TTC549 (cell line): ENCODE data around the gene RHOT1.
"Not testable (repeated sequence)": the region's sequence is repeated elsewhere in the genome, so short reads cannot be mapped to it uniquely, and the experiment has no call there.

ENCODE experiments used
- FAIRE-seq: peaks from 2 replicates; lab custom pipeline; 2012; peaks lifted over from hg19 to GRCh38; lab: Jason Lieb, UNC

Gene RHOT1

GRCh38 chr17:32124985-32125847 lies 17.1 kb upstream of the RHOT1 start:
- no peak for FAIRE-seq

- FAIRE-seq: no peak
Measured at GRCh38 chr17:32125848-32126153, 16.5 kb upstream of the RHOT1 start.

GRCh38 chr17:32126325-32126724 lies 16.0 kb upstream of the RHOT1 start:
- FAIRE-seq: no peak

GRCh38 chr17:32126746-32127145 lies 15.6 kb upstream of the RHOT1 start:
- FAIRE-seq: no peak

DNA sequence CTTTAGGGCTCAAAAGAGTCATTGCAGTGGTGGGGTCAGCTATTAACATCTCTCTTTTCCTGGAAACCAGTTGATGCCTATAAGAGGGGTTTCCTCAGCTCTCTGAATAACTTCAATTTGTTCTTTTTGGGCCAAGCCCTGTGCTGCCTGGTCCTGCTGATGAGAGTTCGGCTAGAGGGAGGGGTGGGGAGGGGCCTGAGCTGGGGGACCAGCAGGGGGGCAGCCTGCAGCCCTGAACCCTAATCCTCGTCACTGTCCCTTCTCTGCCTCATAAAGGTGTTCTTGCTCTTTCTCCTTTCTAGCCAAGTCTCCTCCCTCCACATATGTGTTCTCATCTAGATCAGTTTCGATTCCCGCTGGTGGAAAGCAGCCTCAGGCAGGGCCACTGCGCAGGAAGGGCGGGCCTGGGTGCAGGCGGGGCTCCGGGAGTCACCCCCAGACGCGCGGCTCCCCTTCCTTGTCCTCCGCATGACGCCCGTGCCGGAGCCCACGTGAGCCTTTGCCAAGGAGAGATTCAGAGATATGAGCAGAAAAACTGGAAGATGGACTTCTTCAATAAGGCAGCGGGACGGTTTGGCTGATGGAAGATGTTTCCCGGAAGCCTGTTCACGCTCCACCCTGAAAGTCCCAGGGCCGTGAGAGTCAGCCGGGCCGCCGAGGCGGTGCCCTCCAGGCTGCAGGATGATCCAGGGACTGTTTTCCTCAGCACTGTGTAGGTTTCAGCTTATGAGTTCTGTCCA lies 15.0 kb upstream of the RHOT1 start:
- no peak for FAIRE-seq

DNA sequence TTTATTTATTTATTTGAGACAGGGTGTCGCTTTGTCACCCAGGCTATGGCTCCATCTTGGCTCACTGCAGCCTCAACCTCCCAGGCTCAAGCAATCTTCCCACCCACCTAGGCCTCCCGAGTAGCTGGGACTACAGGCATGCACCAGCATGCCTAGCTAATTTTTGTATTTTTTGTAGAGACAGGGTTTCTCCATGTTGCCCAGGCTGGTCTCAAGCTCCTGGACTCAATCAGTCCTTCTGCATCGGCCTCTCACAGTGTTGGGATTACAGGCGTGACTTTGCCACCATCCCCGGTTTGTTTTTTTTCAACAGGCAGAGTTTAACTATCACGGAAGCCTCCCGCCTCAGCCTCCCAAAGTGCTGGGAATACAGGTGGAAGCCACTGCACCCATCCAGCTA lies 13.8 kb upstream of the RHOT1 start:
- FAIRE-seq: not testable (repeated sequence)

- FAIRE-seq: not testable (repeated sequence)
Measured at GRCh38 chr17:32135497-32136117, 6.7 kb upstream of the RHOT1 start.

DNA sequence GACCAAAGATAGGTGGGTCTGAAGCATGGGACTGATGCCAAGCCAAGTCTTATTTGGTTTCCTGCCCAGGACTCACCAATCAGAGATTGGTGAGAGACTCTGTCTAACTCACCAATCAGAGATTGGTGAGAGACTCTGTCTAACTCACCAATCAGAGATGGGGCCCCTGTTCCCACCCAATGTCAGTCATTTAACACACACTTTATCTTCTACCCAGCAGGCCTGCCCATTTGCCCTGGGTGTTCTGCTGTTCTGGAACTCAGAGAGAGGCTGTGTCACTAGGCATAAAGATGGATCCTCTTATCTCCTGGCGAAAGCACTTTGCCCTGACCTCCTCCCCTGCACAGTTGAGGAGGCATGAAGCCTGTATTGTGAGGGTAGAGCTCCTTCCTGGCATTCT lies 5.4 kb upstream of the RHOT1 start:
- no peak for FAIRE-seq

DNA sequence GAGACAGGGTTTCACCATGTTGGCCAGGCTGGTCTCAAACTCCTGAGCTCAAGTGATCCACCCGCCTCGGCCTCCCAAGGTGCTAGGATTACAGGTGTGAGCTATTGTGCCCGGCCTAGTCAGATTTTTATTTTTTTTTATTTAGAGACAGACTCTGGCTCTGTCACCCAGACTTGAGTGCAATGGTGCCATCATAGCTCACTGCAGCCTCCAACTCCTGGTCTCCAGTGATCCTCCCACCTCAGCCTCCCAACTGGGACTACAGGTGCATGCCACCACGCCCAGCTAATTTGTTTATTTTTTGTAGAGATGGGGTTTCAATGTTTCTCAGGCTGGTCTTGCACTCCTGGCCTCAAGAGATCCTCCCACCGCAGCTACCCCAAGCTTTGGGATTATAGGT lies 2.8 kb upstream of the RHOT1 start:
- not testable (repeated sequence) for FAIRE-seq

DNA sequence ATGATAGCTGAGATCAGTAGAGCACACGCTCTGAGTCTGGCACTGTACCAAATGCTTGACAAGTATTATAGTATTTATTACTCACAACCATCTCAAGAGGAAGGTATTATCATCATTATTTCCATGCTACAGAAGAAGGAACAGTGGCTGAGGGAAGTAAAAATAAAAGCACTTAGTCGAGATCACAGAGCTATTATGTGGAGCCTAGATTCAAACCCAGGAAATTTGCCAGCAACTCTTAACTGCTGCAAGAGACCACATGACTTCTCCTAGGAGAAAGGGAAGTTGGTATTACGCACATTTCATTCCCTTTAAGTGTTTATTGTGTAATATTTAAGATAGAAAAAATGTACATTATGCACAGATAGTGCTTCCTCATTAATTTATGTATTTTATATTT lies 1.0 kb upstream of the RHOT1 start:
- no peak for FAIRE-seq

GRCh38 chr17:32141679-32142037 lies 644 bp upstream of the RHOT1 start:
- FAIRE-seq: no peak

DNA sequence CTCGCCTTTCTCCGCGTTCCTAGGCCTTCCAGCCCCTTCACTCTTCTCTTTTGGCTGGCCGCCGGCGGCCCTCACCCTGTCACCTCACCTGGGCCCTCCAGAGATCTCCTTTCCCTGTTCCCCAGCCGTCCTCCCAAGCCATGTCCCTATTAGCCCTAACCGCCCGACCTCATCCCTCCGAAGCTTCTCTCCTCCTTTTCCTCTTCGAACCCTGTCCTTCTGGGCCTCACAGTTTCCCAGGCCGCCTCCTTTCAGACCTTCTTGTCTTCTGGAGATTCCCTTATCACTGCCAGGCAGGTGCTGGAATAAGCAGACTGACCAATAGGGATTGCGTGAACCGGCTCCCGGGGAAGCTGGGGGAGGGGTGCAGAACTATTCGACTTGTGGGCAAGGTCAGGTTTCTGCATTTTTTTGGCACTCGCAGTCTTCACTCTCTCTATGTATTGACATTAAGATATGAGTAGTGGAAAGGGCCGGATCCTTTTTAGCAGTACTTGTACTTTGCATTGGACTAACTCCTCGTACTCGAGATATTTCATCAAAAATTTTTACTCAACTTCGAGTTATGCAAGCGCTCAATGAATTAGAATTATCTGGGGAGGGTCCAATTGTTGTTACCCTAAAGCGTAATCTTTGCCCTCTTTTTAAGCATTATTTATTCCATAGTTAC lies 690 bp downstream of the RHOT1 start:
- no peak for FAIRE-seq

GRCh38 chr17:32143527-32143870 lies 1.2 kb downstream of the RHOT1 start:
- FAIRE-seq: no peak

- not testable (repeated sequence) for FAIRE-seq
Measured at GRCh38 chr17:32144442-32144841, 2.1 kb downstream of the RHOT1 start.

GRCh38 chr17:32148351-32148750 lies 6.0 kb downstream of the RHOT1 start:
- no peak for FAIRE-seq

DNA sequence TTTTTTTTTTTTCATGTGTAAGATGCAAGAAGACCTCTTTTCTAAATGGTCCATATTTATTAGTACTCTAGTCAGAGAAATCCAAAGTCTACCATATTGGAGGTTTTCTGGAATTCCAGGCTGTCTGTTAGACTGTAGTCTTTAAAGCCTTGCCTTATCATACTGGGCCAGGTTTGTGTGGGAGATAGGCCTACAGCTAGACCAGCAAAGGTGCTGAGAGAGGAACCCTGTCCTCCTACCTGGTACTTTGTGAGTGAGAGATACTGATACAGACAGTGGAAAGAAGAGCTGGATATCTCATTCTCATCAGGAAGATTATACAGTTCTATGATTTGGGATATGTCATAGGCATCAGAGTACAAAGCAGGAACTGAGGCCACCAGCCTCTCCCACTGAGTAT lies 8.1 kb downstream of the RHOT1 start:
- no peak for FAIRE-seq

DNA sequence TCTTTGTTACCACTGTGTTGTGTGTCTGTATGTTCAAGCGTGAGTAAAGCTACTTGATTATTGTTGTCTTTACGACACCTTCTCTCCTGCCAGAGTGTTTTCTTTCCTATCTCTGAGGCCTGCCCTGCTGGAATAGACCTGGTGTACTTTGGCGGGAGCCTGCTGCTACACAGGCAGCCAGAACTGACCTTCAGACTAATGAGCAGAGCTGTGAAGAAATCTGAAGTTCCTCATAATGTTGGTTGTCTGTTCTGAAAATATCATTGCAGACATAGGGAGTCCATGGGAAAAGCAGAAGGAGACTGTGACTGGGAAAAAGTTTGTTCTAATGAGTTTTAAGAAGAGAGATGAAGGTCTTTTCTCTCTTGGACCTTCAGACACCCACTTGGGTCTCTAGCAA lies 9.8 kb downstream of the RHOT1 start:
- no peak for FAIRE-seq

DNA sequence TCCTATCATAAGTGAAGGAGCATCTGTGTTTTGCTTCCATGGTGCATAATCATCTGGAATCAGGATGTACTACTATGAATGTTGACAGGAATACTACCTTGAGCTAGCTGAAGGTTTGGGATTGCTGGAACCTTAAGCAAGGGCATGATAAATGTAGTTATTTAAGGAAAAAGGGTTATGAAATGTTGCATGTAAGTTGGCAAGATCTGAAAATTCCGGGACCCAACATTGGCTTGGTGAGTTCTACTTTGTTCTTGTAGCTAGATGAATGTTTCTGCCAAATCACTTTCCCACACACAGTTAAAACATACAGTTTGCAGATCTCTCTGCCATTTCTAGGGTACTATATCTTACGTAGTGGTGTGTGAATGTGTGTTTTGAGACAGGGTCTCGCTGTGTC lies 13.6 kb downstream of the RHOT1 start:
- no peak for FAIRE-seq

GRCh38 chr17:32156656-32157055 lies 14.4 kb downstream of the RHOT1 start:
- FAIRE-seq: no peak

DNA sequence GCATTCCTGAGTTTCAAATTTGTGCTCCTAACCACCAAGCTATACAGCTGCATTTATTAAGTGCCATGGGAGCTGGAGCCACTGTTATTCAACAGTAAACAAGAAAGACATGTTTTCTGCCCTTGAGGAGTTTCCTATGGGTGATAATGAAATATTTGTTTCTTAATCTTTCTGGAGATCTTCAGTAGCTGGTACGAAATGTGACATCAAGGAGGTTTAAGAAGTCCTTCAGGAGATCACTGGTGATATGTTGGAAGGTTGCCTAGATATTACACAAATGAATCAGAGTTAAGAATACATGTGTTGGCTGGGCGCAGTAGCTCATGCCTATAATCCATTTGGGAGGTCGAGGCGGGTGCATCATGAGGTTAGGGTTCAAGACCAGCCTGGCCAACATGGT lies 14.9 kb downstream of the RHOT1 start:
- no peak for FAIRE-seq

DNA sequence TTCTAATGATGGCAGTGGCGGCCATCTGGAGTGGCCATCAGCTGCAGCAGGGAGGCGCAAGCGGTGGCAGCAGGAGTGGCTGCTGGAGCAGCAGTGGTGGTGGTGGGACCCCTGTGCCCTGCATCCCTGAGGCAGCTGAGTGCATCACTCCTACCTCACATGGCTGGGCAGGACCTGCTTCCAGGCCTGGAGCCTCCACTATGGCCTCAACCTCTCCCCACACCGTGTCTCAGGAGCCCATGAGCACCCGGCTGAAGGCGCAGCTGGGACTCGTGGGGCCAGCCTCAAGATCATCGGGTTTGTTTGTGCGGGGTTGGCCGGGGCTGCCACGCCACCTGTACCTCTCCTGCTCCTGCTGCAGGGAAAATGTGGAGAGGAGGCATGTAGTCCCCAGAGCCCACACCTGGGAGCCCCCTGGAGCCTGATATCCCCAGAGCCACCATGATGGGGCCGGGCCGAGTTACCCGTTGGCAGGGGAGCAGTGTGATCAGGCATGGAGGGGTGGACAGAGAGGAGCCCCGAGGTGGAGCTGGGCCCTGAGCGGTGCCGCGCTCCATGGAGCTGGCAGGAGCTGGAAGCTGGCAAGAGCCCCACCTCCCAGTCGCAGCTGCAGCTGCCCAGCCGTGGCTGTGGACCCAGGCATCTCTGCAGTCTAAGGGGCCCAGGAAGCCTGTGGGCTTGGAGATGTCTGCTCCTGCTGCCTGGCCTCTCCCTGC lies 16.7 kb downstream of the RHOT1 start:
- no peak for FAIRE-seq
